Lower lobe of right lung (tissue), 2 donors: ENCODE measurements around the gene RAD51B. TPM values are rescaled to one million over a fixed set of nuclear protein-coding genes. Genes with fewer than 3 reads are reported as not detected.

Experiments used
- ATAC-seq, 2 donors: fragments of 200-7000 bp; cut with Tn5 transposase; one replicate each; pipeline ENCODE4 v1.9.1; 2020 to 2022; ENCODE audit warnings: mild to moderate bottlenecking in 2 of 2, moderate library complexity in 2 of 2
- DNase-seq: peaks from one replicate; pipeline ENCODE4 v3.0.0-alpha.2; 2020
- H3K27ac ChIP-seq: fragments of 200-600 bp; one replicate; pipeline ENCODE4 v1.8.0; 2022
- H3K27me3 ChIP-seq: fragments of 200-600 bp; one replicate; pipeline ENCODE4 v1.8.0; 2022; ENCODE audit warnings: low read depth
- H3K36me3 ChIP-seq: fragments of 200-600 bp; one replicate; pipeline ENCODE4 v1.8.0; 2022; ENCODE audit warnings: mild to moderate bottlenecking
- H3K4me1 ChIP-seq: fragments of 200-600 bp; one replicate; pipeline ENCODE4 v1.8.0; 2022
- H3K4me3 ChIP-seq: fragments of 200-600 bp; one replicate; pipeline ENCODE4 v1.8.0; 2022; ENCODE audit warnings: mild to moderate bottlenecking
- H3K9me3 ChIP-seq: fragments of 200-600 bp; one replicate; pipeline ENCODE4 v1.8.0; 2022
- CTCF ChIP-seq: fragments of 200-600 bp; IDR thresholded peaks from one replicate; pipeline ENCODE4 v1.8.0; 2022; ENCODE audit warnings: antibody characterized with exemption, mild to moderate bottlenecking
- intact Hi-C: fragments of 100-400 bp; cut with DNase I; formaldehyde crosslinking; loops from one replicate; pipeline ENCODE4 v1.11.0; 2022
- total RNA-seq: library from RNA; stranded (reverse); fragmentation: NEBNext Ultra II Directional; extraction: Animal tissue kit (Norgen Biotek cat#: 25700); gene quantifications from one replicate; pipeline ENCODE4 v1.2.1, GENCODE V29; 2021
- donor health status: DM: no; HTN: yes; CAD: no; lungs with severe emphysema.

The RAD51B gene
- total RNA-seq, 1 donor from 2014 or later: 22.2 TPM

GRCh38 chr14:68492381-68493151, 673.0 kb downstream of the RAD51B start:
- DNase-seq (no peak), ATAC-seq (no peak)
- no peak overlapping the region for H3K27ac ChIP-seq
- no peaks in the 10 kb centered on the region for H3K9me3 ChIP-seq
- intact Hi-C loops: no loop called here
- H3K4me1 ChIP-seq: no peaks in the 10 kb centered on the region
- no peaks in the 10 kb centered on the region for H3K27me3 ChIP-seq
- no peaks in the 10 kb centered on the region for H3K36me3 ChIP-seq
- no peak overlapping the region for H3K4me3 ChIP-seq
- TF ChIP-seq CTCF: no peak

GRCh38 chr14:68493152-68493911, 673.8 kb downstream of the RAD51B start:
- TF ChIP-seq CTCF: no peak
- H3K36me3 ChIP-seq: no peaks in the 10 kb centered on the region
- DNase-seq: no peak
- H3K4me1 ChIP-seq: no peaks in the 10 kb centered on the region
- no peak for ATAC-seq
- no peaks in the 10 kb centered on the region for H3K9me3 ChIP-seq
- H3K4me3 ChIP-seq: no peak overlapping the region
- H3K27ac ChIP-seq: no peak overlapping the region
- no peaks in the 10 kb centered on the region for H3K27me3 ChIP-seq
- intact Hi-C loops: no loop called here

GRCh38 chr14:68495101-68496039, 675.8 kb downstream of the RAD51B start:
- DNase-seq (no peak), ATAC-seq (peak; percentile 39 to 50)
- H3K4me3 ChIP-seq: no peak overlapping the region
- H3K36me3 ChIP-seq: no peaks in the 10 kb centered on the region
- no peaks in the 10 kb centered on the region for H3K27me3 ChIP-seq
- intact Hi-C loops: no loop called here
- H3K9me3 ChIP-seq: no peaks in the 10 kb centered on the region
- TF ChIP-seq CTCF: no peak
- H3K4me1 ChIP-seq: no peaks in the 10 kb centered on the region
- H3K27ac ChIP-seq: peak overlapping the region; percentile 42

- no peak for ATAC-seq
- peaks cover 9% of the 10 kb centered on the region for H3K4me1 ChIP-seq
- intact Hi-C loops: no loop called here
- H3K36me3 ChIP-seq: no peaks in the 10 kb centered on the region
- no peak for DNase-seq
- no peak overlapping the region for H3K27ac ChIP-seq
- no peaks in the 10 kb centered on the region for H3K9me3 ChIP-seq
- no peak for TF ChIP-seq CTCF
- H3K4me3 ChIP-seq: no peak overlapping the region
- H3K27me3 ChIP-seq: no peaks in the 10 kb centered on the region
These were observed 677.4 kb downstream of the RAD51B start for GRCh38 chr14:68497011-68497410.

GRCh38 chr14:68499451-68499850, 679.9 kb downstream of the RAD51B start:
- Histone ChIP-seq H3K4me1 (peaks cover 13% of the 10 kb centered on the region), H3K36me3 (no peaks in the 10 kb centered on the region), H3K4me3 (no peak overlapping the region), H3K9me3 (no peaks in the 10 kb centered on the region), H3K27ac (no peak overlapping the region), H3K27me3 (no peaks in the 10 kb centered on the region)
- DNase-seq (no peak), ATAC-seq (no peak)
- intact Hi-C loops: no loop called here
- TF ChIP-seq CTCF: no peak
